B cell (primary cell): ENCODE data around the gene FRMPD3.

Source experiments
- CTCF ChIP-seq: fragments of 200-600 bp; IDR thresholded peaks from one replicate; pipeline ENCODE4 v1.8.0; 2022; ENCODE audit warnings: antibody characterized with exemption, mild to moderate bottlenecking
- EZH2 ChIP-seq: IDR thresholded peaks from 2 replicates; pipeline ENCODE4 v1.6.1; 2012; ENCODE audit warnings: borderline replicate concordance, low read depth, mild to moderate bottlenecking, moderate library complexity, low read length; ENCODE audit not compliant: insufficient read depth, poor library complexity, severe bottlenecking

GRCh38 chrX:107496786-107497185 lies 47.3 kb downstream of the FRMPD3 start:
- TF ChIP-seq EZH2 (no peak), CTCF (no peak)
